Activated T-helper 1 cell treated with anti-CD3 and anti-CD28 coated beads, Interleukin-12 subunit alpha, Interleukin-12 subunit beta, Interleukin-2, Interleukin-4 antibody, amounts not matched to agents 30 ng/mL and 10 ng/mL and 1 ng/mL, durations not matched to agents 14 hours and 24 hours and 36 hours (primary cell): ENCODE measurements around the gene FAM83F. TPM values are rescaled to one million over a fixed set of nuclear protein-coding genes. Genes with fewer than 3 reads are reported as not detected.
"Not testable (repeated sequence)": the region's sequence is repeated elsewhere in the genome, so short reads cannot be mapped to it uniquely, and the experiment has no call there.

Experiments used
- DNase-seq: peaks from one replicate; pipeline ENCODE4 v3.0.0; 2021; ENCODE audit warnings: low spot score
- H3K27ac Mint-ChIP-seq: one replicate; pipeline ENCODE4 v1.8.0; 2021; ENCODE audit warnings: mild to moderate bottlenecking, mixed read lengths
- H3K27me3 Mint-ChIP-seq: one replicate; pipeline ENCODE4 v1.8.0; 2022; ENCODE audit warnings: mild to moderate bottlenecking, moderate library complexity, mixed read lengths; ENCODE audit not compliant: insufficient read depth
- H3K36me3 Mint-ChIP-seq: one replicate; pipeline ENCODE4 v1.8.0; 2021; ENCODE audit warnings: low read depth, mixed read lengths
- H3K4me1 Mint-ChIP-seq: one replicate; pipeline ENCODE4 v1.8.0; 2021; ENCODE audit warnings: low read depth, mixed read lengths
- H3K4me3 Mint-ChIP-seq: one replicate; pipeline ENCODE4 v1.8.0; 2021; ENCODE audit warnings: mild to moderate bottlenecking, moderate library complexity, mixed read lengths
- H3K9me3 Mint-ChIP-seq: one replicate; pipeline ENCODE4 v1.8.0; 2021; ENCODE audit warnings: mixed read lengths
- intact Hi-C: fragments of 100-400 bp; cut with micrococcal nuclease; formaldehyde crosslinking; loops from one replicate; pipeline ENCODE4 v1.15.1; 2024
- total RNA-seq: library from RNA; stranded (reverse); gene quantifications from 2 replicates; pipeline ENCODE4 v1.2.3, GENCODE V29; 2022

The FAM83F gene
- total RNA-seq, 1 donor from 2014 or later = 0.39 TPM

DNA sequence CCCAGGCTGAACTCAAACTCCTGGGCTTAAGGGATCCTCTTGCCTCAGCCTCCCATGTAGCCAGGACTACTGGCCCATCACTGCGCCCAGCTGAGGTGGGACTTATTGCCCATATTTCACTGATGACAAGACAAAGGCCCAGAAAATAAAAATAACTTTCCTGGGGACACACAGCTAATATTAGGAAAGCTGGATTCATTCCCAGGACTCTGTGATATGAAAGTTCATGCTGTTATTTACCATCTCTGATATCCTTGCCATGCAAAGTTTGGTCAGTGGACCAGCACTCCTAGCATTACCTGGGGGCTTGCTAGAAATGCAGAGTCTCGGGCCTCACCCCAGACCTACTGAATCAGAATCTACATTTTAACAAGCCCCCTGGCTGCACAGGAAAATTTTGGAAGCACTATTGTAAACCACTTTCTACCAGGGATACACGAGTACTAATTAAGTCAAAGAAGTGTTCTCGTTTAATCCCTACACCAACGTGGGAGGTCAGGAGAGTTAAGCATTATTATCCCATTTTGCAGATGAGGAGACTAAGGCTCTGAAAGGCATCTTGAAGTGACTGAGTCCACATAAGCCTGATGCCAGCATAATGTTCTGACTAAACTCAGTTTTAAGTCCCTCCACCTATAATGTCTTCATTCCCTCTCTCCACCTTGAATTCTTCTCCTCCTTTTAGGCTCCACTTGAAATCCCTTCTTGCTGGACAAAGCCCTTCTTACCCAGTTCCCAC is 2.5 kb upstream of the FAM83F start:
- no peak overlapping the region for H3K27ac Mint-ChIP-seq
- H3K9me3 Mint-ChIP-seq = no peaks in the 10 kb centered on the region
- H3K4me1 Mint-ChIP-seq = peaks cover 7% of the 10 kb centered on the region
- H3K4me3 Mint-ChIP-seq = no peak overlapping the region
- no peaks in the 10 kb centered on the region for H3K36me3 Mint-ChIP-seq
- peaks cover 40% of the 10 kb centered on the region for H3K27me3 Mint-ChIP-seq
- no peak for DNase-seq
- intact Hi-C loops = loop anchor here (5.0 kb wide), 1 partner anchor 55 kb away; no protein-coding TSS in a partner anchor

DNA sequence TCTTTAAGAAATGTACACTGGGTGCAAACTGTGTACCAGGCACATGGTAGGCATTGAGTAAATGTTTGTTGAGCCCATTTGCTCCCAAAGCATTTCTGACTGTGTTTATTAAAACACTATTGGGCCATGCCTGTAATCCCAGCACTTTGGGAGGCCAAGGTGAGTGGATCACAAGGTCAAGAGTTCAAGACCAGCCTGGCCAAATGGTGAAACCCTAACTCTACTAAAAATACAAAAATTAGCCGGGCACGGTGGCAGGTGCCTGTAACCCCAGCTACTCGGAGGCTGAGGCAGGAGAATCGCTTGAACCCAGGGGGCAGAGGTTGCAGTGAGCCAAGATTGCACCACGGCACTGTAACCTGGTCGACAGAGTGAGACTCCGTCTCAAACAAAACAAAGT is 1.9 kb upstream of the FAM83F start:
- not testable (repeated sequence) for H3K4me3 Mint-ChIP-seq, H3K9me3 Mint-ChIP-seq, DNase-seq, H3K27ac Mint-ChIP-seq, H3K36me3 Mint-ChIP-seq, H3K4me1 Mint-ChIP-seq
- peaks cover 43% of the 10 kb centered on the region for H3K27me3 Mint-ChIP-seq
- intact Hi-C loops = loop anchor here (5.0 kb wide), 1 partner anchor 56 kb away; no protein-coding TSS in a partner anchor

DNA sequence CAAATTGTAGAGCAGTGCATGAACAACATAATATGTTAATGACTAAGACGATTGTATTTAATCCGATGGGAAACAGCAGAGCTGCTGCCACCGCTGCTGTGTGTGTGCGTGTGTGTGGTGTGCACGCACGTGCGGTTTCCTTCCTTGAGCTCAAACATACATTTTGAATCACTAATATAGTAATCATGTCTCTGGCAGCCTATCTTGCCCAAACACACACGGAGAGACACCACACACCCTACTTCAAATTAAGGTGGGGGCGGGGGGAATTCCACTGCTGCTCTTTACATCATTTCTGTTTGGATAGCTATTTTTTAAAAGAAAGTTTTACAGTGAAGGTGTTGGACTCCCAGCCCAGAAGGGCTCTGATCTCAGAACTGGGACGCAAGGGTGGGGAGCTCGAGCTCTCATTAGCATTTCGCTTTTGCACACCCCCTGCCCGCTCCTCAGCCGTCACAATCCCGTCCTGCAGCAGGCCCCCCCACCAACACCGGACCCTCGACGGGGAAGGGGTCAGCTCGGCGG is 651 bp upstream of the FAM83F start:
- Mint-ChIP-seq H3K36me3 (no peaks in the 10 kb centered on the region), H3K27me3 (peaks cover 46% of the 10 kb centered on the region), H3K9me3 (no peaks in the 10 kb centered on the region), H3K4me1 (peaks cover 7% of the 10 kb centered on the region), H3K27ac (peak overlapping the region; percentile 26), H3K4me3 (peak overlapping the region; percentile 57)
- intact Hi-C loops = loop anchor here (5.0 kb wide), 1 partner anchor 57 kb away; no protein-coding TSS in a partner anchor
- DNase-seq = no peak

DNA sequence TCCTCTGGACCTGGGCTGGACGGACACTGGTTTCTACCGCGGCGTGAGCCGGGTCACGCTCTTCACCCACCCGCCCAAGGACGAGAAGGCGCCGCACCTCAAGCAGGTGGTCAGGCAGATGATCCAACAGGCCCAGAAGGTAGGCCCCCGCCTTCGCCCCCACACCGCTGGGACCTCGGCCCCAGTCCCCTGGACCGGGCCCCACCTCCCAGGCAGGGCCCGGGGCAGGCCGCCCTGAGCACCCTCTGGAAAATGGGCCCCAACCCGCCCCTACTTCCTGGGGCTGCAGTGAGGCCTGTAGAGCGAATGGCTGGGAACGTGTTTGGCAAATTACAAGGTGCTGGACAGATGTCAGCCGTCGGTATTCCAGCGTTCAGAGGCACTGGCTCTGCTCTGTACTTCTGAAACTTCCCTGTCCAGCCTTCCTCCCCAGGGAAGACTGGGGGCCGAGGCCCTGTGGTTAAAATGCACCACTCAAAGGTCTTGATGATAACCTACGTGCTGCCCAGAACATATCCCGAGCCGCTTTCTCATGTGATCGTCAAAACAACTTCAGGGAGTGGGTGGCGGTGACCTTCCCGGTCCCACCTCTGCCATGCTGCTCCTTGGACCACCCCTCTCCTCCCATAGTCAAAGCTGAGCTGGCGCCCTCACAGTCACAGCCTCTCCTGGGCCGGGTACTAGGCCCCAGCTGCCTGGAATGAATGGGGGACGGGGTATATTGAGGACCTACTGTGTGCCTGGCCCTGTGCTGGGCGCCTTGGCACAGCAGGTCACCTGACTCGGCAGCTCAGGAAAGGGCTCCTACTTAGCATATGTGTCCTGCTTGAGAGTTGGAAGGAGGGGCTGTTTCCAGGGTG is 869 bp downstream of the FAM83F start:
- H3K36me3 Mint-ChIP-seq = no peaks in the 10 kb centered on the region
- peak overlapping the region; percentile 19 for H3K4me3 Mint-ChIP-seq
- DNase-seq = no peak
- intact Hi-C loops = no loop called here
- peaks cover 46% of the 10 kb centered on the region for H3K27me3 Mint-ChIP-seq
- H3K9me3 Mint-ChIP-seq = no peaks in the 10 kb centered on the region
- peaks cover 7% of the 10 kb centered on the region for H3K4me1 Mint-ChIP-seq
- no peak overlapping the region for H3K27ac Mint-ChIP-seq

DNA sequence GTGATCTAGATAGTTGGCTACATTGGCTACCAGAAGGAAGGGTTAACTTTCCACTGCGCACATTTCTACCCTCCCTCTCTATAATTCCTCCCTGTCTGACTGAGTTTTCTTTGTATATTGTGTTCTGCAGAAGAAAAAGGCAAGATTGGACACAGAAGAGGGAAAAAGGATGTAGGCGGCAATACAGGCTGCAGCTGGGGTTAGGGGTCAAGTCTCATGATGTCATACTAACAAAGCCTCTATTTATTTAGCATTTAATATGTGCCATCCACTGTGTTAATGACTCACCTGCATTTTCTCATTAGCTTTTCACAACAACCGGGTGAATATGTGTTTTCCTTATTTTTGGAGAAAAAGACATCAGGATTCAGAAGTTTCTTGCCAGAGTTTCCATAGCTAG is 2.0 kb downstream of the FAM83F start:
- H3K27ac Mint-ChIP-seq = no peak overlapping the region
- H3K4me1 Mint-ChIP-seq = peaks cover 7% of the 10 kb centered on the region
- peaks cover 44% of the 10 kb centered on the region for H3K27me3 Mint-ChIP-seq
- no peak overlapping the region for H3K4me3 Mint-ChIP-seq
- H3K9me3 Mint-ChIP-seq = no peaks in the 10 kb centered on the region
- intact Hi-C loops = no loop called here
- H3K36me3 Mint-ChIP-seq = no peaks in the 10 kb centered on the region
- DNase-seq = no peak

DNA sequence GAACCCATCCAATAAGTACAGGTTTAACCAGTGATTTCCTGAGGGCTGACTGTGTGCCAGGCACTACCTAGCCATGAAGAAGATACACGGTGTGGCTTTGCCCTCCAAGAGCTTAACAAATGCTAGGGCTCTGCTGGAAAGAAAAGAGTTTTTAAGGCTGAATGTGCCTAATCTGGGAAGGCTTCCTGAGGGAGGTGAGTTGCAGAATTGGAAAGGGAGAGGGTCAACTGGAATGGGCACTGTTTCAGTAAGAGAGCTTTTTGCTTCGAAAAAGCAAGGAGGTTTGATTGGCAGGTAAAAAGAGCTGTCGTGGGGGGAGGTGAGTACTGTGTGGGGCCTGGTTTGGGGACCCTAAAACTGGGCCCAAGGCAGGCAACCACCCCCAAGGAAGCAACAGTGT is 2.7 kb downstream of the FAM83F start:
- Mint-ChIP-seq H3K27me3 (peaks cover 41% of the 10 kb centered on the region), H3K27ac (no peak overlapping the region), H3K36me3 (no peaks in the 10 kb centered on the region), H3K4me3 (no peak overlapping the region), H3K9me3 (no peaks in the 10 kb centered on the region), H3K4me1 (peaks cover 7% of the 10 kb centered on the region)
- no peak for DNase-seq
- intact Hi-C loops = no loop called here

DNA sequence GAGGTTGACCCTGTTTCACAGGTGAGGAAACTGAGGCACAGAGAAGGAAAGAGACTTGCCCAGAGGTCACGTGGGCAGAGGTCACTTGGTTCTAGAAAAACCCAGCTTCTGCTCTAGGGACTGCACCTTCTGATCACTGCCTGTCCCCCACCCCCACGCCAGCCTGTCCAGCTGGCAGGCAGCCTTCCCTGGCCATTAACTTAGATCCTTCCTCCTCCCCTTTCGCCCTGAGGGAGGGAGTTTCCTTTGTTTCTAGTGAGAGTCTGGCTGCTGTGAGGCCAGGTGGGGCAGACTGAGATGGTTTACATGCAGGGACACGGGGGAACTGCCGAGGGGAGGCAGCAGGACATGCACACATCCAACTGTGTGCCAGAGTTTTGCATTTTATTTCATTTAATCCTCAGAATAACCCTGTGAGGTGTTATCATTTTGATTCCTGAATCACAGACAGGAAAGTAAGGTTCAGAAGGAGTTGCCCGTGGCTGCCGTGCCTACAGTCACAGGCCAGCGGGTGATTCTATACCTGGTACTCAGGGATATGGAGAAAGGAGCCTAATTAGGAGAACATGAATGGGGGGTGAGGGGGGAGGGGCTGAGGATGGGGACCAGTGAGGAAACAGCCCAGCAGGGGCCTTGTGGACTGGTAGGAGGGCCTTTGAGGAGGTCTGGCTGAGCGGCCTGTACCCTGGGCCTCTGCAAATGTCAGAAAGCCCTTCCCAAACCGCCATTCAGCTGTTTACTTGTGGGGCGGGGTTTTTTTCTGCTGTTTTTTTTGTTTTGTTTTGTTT is 3.4 kb downstream of the FAM83F start:
- Mint-ChIP-seq H3K4me3 (no peak overlapping the region), H3K27me3 (peaks cover 39% of the 10 kb centered on the region), H3K27ac (no peak overlapping the region), H3K4me1 (peaks cover 7% of the 10 kb centered on the region), H3K36me3 (no peaks in the 10 kb centered on the region), H3K9me3 (no peaks in the 10 kb centered on the region)
- intact Hi-C loops = no loop called here
- DNase-seq = no peak

DNA sequence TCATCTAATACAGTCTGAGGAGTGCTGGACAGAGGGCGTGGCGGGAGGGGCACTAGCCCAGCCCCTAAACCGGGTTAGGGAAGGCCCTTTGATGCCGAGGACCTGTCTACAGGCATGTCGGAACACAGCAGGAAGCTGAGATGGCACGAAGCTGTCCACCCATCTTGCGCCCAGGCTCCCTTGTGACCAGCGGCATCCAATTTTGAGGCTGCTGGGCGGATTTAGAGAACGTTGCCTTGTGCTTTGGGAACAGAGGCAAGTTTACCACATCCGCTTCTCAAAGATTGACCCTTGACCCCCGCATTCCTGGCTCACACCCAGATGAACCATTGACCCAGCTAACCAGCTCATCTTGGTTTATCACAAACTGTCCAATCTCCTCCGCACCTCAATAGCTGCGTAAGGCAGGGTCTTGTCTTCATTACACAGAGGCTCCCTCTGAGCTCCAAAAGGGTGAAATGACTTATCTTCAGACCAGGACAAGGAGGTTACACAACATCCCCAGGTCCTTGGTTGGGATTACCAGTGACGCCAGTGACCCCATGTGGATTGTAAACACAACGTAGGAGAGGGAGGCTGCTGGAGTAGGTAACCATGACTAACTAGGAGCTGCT is 4.5 kb downstream of the FAM83F start:
- intact Hi-C loops = no loop called here
- H3K4me3 Mint-ChIP-seq = no peak overlapping the region
- no peak for DNase-seq
- H3K27me3 Mint-ChIP-seq = peaks cover 30% of the 10 kb centered on the region
- H3K9me3 Mint-ChIP-seq = no peaks in the 10 kb centered on the region
- H3K36me3 Mint-ChIP-seq = no peaks in the 10 kb centered on the region
- no peak overlapping the region for H3K27ac Mint-ChIP-seq
- H3K4me1 Mint-ChIP-seq = peaks cover under 1% of the 10 kb centered on the region

DNA sequence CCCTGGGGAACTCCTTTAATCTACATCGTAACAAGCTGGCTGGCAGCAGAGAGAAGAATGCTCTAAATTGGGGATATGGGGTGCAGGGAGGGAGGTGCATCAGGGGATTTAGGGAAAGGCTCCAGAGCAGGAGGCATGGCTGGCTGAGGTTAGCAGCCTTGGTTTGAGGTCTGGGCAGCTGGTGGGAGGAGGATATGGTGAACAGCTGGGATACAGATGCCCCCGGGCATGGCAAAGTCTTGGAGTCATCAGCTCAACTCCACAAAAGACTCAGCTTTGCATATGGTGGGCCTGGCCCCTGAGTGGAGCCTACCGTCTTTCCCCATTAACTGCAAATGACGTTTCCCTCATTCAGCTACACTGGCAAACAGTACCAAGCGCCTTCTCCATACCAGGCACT is 5.4 kb downstream of the FAM83F start:
- Mint-ChIP-seq H3K4me1 (no peaks in the 10 kb centered on the region), H3K36me3 (no peaks in the 10 kb centered on the region), H3K27ac (no peak overlapping the region), H3K27me3 (peaks cover 30% of the 10 kb centered on the region), H3K9me3 (no peaks in the 10 kb centered on the region), H3K4me3 (no peak overlapping the region)
- intact Hi-C loops = no loop called here
- DNase-seq = no peak

DNA sequence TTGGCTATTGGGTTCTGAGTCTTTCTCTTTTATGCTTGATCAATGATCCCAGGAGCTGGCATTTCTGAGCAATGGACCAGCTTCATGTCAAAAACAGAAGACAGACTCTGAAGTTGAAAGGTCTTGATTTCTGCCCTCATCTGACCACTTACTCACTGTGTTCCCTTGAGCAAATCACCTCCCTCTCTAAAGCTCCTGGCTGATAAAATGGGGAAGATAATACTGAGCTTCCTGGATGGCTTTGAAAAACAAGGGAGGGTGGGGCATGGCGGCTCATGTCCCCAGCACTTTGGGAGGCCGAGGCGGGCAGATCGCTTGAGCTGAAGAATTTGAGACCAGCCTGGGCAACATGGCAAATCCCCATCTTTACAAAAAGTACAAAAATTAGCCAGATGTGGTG is 6.4 kb downstream of the FAM83F start:
- no peaks in the 10 kb centered on the region for H3K36me3 Mint-ChIP-seq
- DNase-seq = no peak
- no peaks in the 10 kb centered on the region for H3K4me1 Mint-ChIP-seq
- H3K27me3 Mint-ChIP-seq = peaks cover 27% of the 10 kb centered on the region
- no peak overlapping the region for H3K4me3 Mint-ChIP-seq
- no peak overlapping the region for H3K27ac Mint-ChIP-seq
- intact Hi-C loops = no loop called here
- no peaks in the 10 kb centered on the region for H3K9me3 Mint-ChIP-seq

DNA sequence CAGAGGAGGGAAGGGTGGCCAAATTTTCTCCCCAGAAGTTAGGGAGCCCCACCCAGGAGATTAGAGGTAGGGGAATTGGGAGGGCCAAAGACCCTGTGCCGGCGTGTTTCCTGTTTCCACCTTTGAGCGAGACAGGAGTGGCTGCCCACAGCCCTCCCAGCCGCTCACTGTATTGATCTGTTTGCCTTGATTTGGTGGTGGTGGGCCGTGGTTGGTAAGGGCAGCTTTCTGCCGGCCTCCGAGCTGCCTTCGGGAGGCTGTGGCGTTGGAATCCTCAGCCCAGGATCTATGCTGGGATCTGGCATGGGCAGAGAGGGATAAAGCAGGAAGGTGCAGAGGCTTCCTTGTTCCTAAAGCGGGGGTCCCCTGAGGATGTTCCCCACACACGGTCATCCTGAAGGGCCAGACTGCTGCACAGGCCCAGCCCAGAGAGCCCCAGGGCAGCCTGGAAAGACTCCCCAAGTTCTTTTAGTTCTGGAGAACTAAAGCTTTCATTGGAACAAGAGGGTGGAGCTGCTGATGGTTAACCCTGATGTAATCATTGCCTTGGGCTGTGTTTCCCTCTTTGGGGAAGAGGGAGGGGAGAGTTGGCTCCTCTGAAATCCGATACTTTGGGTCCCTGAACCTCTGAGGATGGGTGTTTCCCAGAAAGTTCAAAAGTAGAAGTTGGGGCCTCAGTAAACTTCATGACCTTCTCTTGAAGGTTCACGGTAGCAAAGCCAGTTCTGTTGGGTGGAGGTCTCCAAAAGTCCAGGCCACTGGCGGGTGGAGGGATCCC is 7.2 kb downstream of the FAM83F start:
- Mint-ChIP-seq H3K4me1 (no peaks in the 10 kb centered on the region), H3K36me3 (no peaks in the 10 kb centered on the region)
- intact Hi-C loops = no loop called here

More for the DNA sequence above, 7.2 kb downstream of the FAM83F start:
- H3K27ac Mint-ChIP-seq = no peak overlapping the region
- no peak for DNase-seq
- H3K27me3 Mint-ChIP-seq = peaks cover 24% of the 10 kb centered on the region
- no peak overlapping the region for H3K4me3 Mint-ChIP-seq
- no peaks in the 10 kb centered on the region for H3K9me3 Mint-ChIP-seq
